H1 (cell line): ENCODE results near the gene POFUT2. TPM values are rescaled to one million over a fixed set of nuclear protein-coding genes. Genes with fewer than 3 reads are reported as not detected.

Source experiments
- CTCF ChIA-PET: fragments of 300-600 bp; sonication (Branson Sonifier 250); formaldehyde crosslinking; loops from one replicate; lab custom pipeline; 2021; ENCODE audit not compliant: partially characterized antibody; lab: Charles Lee
- POLR2A ChIA-PET: fragments of 300-600 bp; sonication (Branson Sonifier 250); formaldehyde crosslinking; loops from one replicate; lab custom pipeline; 2021; ENCODE audit warnings: inconsistent platforms; ENCODE audit not compliant: partially characterized antibody; lab: Charles Lee
- DNase-seq, 2 experiments: peaks; one replicate each; pipeline versions ENCODE4 v3.0.0 to v3.0.0-alpha.2; 2010 to 2022; ENCODE audit warnings: low spot score in 2 of 2, low read depth in 1 of 2, mixed read lengths in 1 of 2
- FAIRE-seq: peaks from 2 replicates; lab custom pipeline; 2011; peaks lifted over from hg19 to GRCh38; lab: Jason Lieb, UNC
- H2AFZ ChIP-seq: 2 replicates; pipeline ENCODE4 v1.8.1; 2012; ENCODE audit warnings: low read length, inconsistent platforms
- H2AK5ac ChIP-seq: 2 replicates; pipeline ENCODE4 v1.6.1; 2013; ENCODE audit warnings: low read depth, low read length
- H2BK120ac ChIP-seq: replicated peaks from 2 replicates; pipeline ENCODE3; 2013; ENCODE audit warnings: low read depth, low read length, inconsistent platforms
- H2BK12ac ChIP-seq: 2 replicates; pipeline ENCODE4 v1.6.1; 2013; ENCODE audit warnings: low read depth, low read length
- H2BK15ac ChIP-seq: 2 replicates; pipeline ENCODE4 v1.6.1; 2013; ENCODE audit warnings: low read length
- H2BK20ac ChIP-seq: 2 replicates; pipeline ENCODE4 v1.6.1; 2013; ENCODE audit warnings: low read length
- H2BK5ac ChIP-seq: 2 replicates; pipeline ENCODE4 v1.6.1; 2013; ENCODE audit warnings: low read depth, low read length
- H3K14ac ChIP-seq: 2 replicates; pipeline ENCODE4 v1.6.1; 2013; ENCODE audit warnings: inconsistent platforms; ENCODE audit not compliant: insufficient read length
- H3K18ac ChIP-seq: 2 replicates; pipeline ENCODE4 v1.6.1; 2013; ENCODE audit warnings: low read length; ENCODE audit errors: extremely low read depth
- H3K23ac ChIP-seq: 2 replicates; pipeline ENCODE4 v1.6.1; 2013; ENCODE audit warnings: inconsistent platforms; ENCODE audit not compliant: insufficient read length
- H3K23me2 ChIP-seq: 2 replicates; pipeline ENCODE4 v1.6.1; 2013; ENCODE audit warnings: low read depth, low read length
- H3K27ac ChIP-seq: 2 replicates; pipeline ENCODE4 v1.6.1; 2011; ENCODE audit warnings: low read depth, low read length, inconsistent platforms
- H3K27me3 ChIP-seq, 4 experiments: replicated peaks in 1 of 4; 1 replicate in 1 of 4; 2 replicates in 3 of 4; pipeline versions ENCODE4 v1.6.1 to v1.8.1; 2011 to 2013; ENCODE audit warnings: low read length in 3 of 4, mild to moderate bottlenecking in 3 of 4, inconsistent platforms in 2 of 4, mixed read lengths in 2 of 4, moderate library complexity in 1 of 4; ENCODE audit not compliant: control insufficient read depth in 3 of 4, insufficient read depth in 3 of 4; ENCODE audit errors: extremely low read depth in 1 of 4
- H3K36me3 ChIP-seq, 4 experiments: 2 replicates each; pipeline versions ENCODE4 v1.6.1 to v1.8.1; 2011 to 2013; ENCODE audit warnings: mild to moderate bottlenecking in 4 of 4, low read length in 3 of 4, moderate library complexity in 2 of 4, control low read depth in 1 of 4, inconsistent platforms in 1 of 4; ENCODE audit not compliant: insufficient read depth in 4 of 4, control insufficient read depth in 2 of 4
- H3K4ac ChIP-seq: replicated peaks from 2 replicates; pipeline ENCODE3; 2013; ENCODE audit warnings: low read length, low read depth, mixed read lengths, inconsistent platforms; ENCODE audit not compliant: insufficient read length
- H3K4me1 ChIP-seq, 4 experiments: replicated peaks in 1 of 4; 1 replicate in 1 of 4; 2 replicates in 3 of 4; pipeline versions ENCODE4 v1.6.1 to v1.8.1; 2011 to 2013; ENCODE audit warnings: low read length in 3 of 4, inconsistent platforms in 2 of 4, mixed read lengths in 1 of 4; ENCODE audit not compliant: insufficient read depth in 4 of 4, control insufficient read depth in 3 of 4
- H3K4me2 ChIP-seq, 2 experiments: 2 replicates each; pipeline versions ENCODE4 v1.6.1 to v1.8.1; 2011 to 2013; ENCODE audit warnings: low read depth in 2 of 2, low read length in 2 of 2, control low read depth in 1 of 2, inconsistent platforms in 1 of 2, mild to moderate bottlenecking in 1 of 2; ENCODE audit not compliant: insufficient read depth in 1 of 2
- H3K4me3 ChIP-seq, 4 experiments: fragments of 200-600, 300-600 bp in 1 of 4; sonication (generic), shearing (Covaris generic), sonication (Bioruptor Twin) in 1 of 4; 2 replicates each; pipeline versions ENCODE4 v1.5.1 to v1.8.1; 2011 to 2016; ENCODE audit warnings: low read length in 4 of 4, low read depth in 3 of 4, control low read depth in 2 of 4, inconsistent platforms in 2 of 4, mild to moderate bottlenecking in 2 of 4, mixed read lengths in 1 of 4, moderate library complexity in 1 of 4; ENCODE audit not compliant: insufficient read depth in 2 of 4; ENCODE audit errors: extremely low read depth in 1 of 4
- H3K56ac ChIP-seq: replicated peaks from 2 replicates; pipeline ENCODE3; 2013; ENCODE audit warnings: low read depth, mild to moderate bottlenecking, mixed read lengths, low read length, inconsistent platforms; ENCODE audit not compliant: insufficient read length
- H3K79me1 ChIP-seq: 2 replicates; pipeline ENCODE4 v1.6.1; 2013; ENCODE audit warnings: low read depth, low read length, control low read depth
- H3K79me2 ChIP-seq, 2 experiments: 2 replicates each; pipeline versions ENCODE4 v1.6.1 to v1.8.1; 2012 to 2013; ENCODE audit warnings: low read length in 2 of 2, mild to moderate bottlenecking in 2 of 2, inconsistent platforms in 1 of 2; ENCODE audit not compliant: insufficient read depth in 2 of 2, control insufficient read depth in 1 of 2
- H3K9ac ChIP-seq, 4 experiments: replicated peaks in 1 of 4; 1 replicate in 1 of 4; 2 replicates in 3 of 4; pipeline versions ENCODE4 v1.6.1 to v1.8.1; 2011 to 2013; ENCODE audit warnings: low read depth in 3 of 4, low read length in 3 of 4, control low read depth in 2 of 4, mild to moderate bottlenecking in 2 of 4, moderate library complexity in 2 of 4, inconsistent platforms in 1 of 4; ENCODE audit errors: extremely low read depth in 1 of 4
- H3K9me3 ChIP-seq, 2 experiments: 2 replicates each; pipeline versions ENCODE4 v1.6.1 to v1.8.1; 2012 to 2013; ENCODE audit warnings: mild to moderate bottlenecking in 2 of 2, moderate library complexity in 2 of 2, control low read depth in 1 of 2, inconsistent platforms in 1 of 2, low read depth in 1 of 2, low read length in 1 of 2, mixed read lengths in 1 of 2; ENCODE audit not compliant: insufficient read depth in 2 of 2
- H4K20me1 ChIP-seq, 2 experiments: replicated peaks in 1 of 2; 2 replicates each; pipeline versions ENCODE3 to v1.8.1; 2011 to 2013; ENCODE audit warnings: inconsistent platforms in 2 of 2, low read length in 2 of 2, mild to moderate bottlenecking in 1 of 2; ENCODE audit not compliant: insufficient read depth in 2 of 2, control insufficient read depth in 1 of 2
- H4K5ac ChIP-seq: 2 replicates; pipeline ENCODE4 v1.6.1; 2013; ENCODE audit warnings: low read length, low read depth, mixed read lengths, inconsistent platforms; ENCODE audit not compliant: insufficient read length
- H4K8ac ChIP-seq: 2 replicates; pipeline ENCODE4 v1.8.0; 2013; ENCODE audit warnings: mild to moderate bottlenecking, moderate library complexity, low read length, inconsistent platforms; ENCODE audit not compliant: insufficient read depth; ENCODE audit errors: extremely low read depth
- H4K91ac ChIP-seq: replicated peaks from 2 replicates; pipeline ENCODE3; 2013; ENCODE audit warnings: low read length, mixed read lengths, inconsistent platforms; ENCODE audit not compliant: insufficient read length
- BRCA1 ChIP-seq: IDR thresholded peaks from 2 replicates; pipeline ENCODE4 v1.6.1; 2012; ENCODE audit warnings: low read depth, low read length, improper control_type of control experiment
- E2F6 ChIP-seq: IDR thresholded peaks from 2 replicates; pipeline ENCODE4 v1.6.1; 2012; ENCODE audit warnings: inconsistent platforms
- MAFK ChIP-seq: IDR thresholded peaks from 2 replicates; pipeline ENCODE4 v1.6.1; 2012; ENCODE audit warnings: low read depth, mild to moderate bottlenecking, improper control_type of control experiment, low read length
- WGBS, 2 experiments: shearing (Covaris generic) in 1 of 2; methylation state at CpG; one replicate each; pipeline versions ENCODE4 v1.1.6 to v1.1.7; 2013 to 2015; ENCODE audit warnings: low lambda C conversion rate in 2 of 2, mixed read lengths in 2 of 2, inconsistent platforms in 1 of 2, low coverage in 1 of 2, missing lambda C conversion rate in 1 of 2; ENCODE audit not compliant: insufficient replicate concordance in 2 of 2, insufficient coverage in 1 of 2, insufficient read length in 1 of 2; ENCODE audit errors: extremely low coverage in 1 of 2, missing lambda C conversion rate in 1 of 2; 5-methylcytosine and 5-hydroxymethylcytosine counted together
- polyA plus RNA-seq, 7 experiments: library from polyadenylated mRNA; depleted of rRNA in 3 of 7; stranded (reverse) in 5 of 7; unstranded in 2 of 7; fragments of >200 nt in 5 of 7; fragments of 200-250 nt in 2 of 7; gene quantifications; 1 replicate in 5 of 7; 2 replicates in 1 of 7; 4 replicates in 1 of 7; pipeline versions ENCODE4 v1.2.1 to v1.2.3, GENCODE V29; 2011 to 2013; ENCODE audit warnings: missing spikeins in 2 of 7, mixed read lengths in 2 of 7
- total RNA-seq: library from RNA; stranded (reverse); fragmentation: NEBNext Ultra II Directional; extraction: Animal tissue kit (Norgen Biotek cat#: 25700); gene quantifications from 2 replicates; pipeline ENCODE4 v1.2.1, GENCODE V29; 2021

POFUT2 gene
- total and polyA plus RNA-seq, 2 of the 8 experiments (the other 6 are each of a cell fraction or from before 2014, with no cell fraction given) = 13.7 to 32.1 TPM

DNA sequence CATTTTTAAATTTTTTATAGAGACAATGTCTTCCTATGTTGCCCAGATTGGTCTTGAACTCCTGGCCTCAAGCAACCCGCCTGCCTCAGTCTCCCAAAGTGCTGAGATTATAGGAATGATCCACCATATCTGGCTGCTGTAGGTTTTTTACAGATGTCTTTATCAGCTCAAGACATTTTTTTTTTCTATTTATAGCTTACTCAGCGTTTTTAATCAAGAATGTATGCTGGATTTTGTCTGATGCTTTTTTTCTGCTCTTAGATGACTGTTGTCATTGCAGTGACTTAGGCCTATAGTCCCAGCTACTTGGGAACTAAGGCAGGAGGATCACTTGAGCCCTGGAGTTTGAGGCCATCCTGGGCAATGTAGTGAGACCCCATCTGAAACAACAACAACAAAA is 72.5 kb downstream of the POFUT2 start:
- Histone ChIP-seq H2BK20ac (no peak overlapping the region), H2BK12ac (no peak overlapping the region), H3K9ac (no peak overlapping the region), H2AK5ac (no peak overlapping the region), H2AFZ (no peak overlapping the region), H3K4me1 (peaks cover 0 to 3% (median 0%) of the 10 kb centered on the region in 4 experiments; a peak in 1 of 7 replicates), H4K5ac (no peak overlapping the region), H3K36me3 (no peaks in the 10 kb centered on the region), H3K79me1 (no peaks in the 10 kb centered on the region), H2BK120ac (no peak overlapping the region), H3K4me2 (no peak overlapping the region), H3K23me2 (no peaks in the 10 kb centered on the region), H3K27me3 (no peaks in the 10 kb centered on the region), H2BK5ac (no peak overlapping the region), H3K14ac (no peak overlapping the region), H4K8ac (no peak overlapping the region), H3K4ac (no peak overlapping the region), H3K56ac (no peak overlapping the region), H3K18ac (no peak overlapping the region), H3K27ac (no peak overlapping the region), H3K9me3 (0 out of 4 replicates have a peak, but pooled peaks cover 0 to 3% of the 10 kb centered on the region in 2 experiments), H3K4me3 (no peak overlapping the region), H3K23ac (no peak overlapping the region), H4K20me1 (no peaks in the 10 kb centered on the region), H3K79me2 (no peaks in the 10 kb centered on the region), H4K91ac (no peak overlapping the region), H2BK15ac (no peak overlapping the region)
- TF ChIP-seq MAFK (peak; percentile 93), BRCA1 (no peak), E2F6 (no peak)
- DNase-seq (no peak), FAIRE-seq (no peak)
- CTCF ChIA-PET = interaction anchor here (0.9 kb wide), 1 partner anchor 94 kb away, joined by 3 read pairs; no protein-coding TSS in a partner anchor
- 89% methylated on average over 2 of the region's 2 CpGs; no CpG with 5 or more reads in 1 of the 2 experiments for WGBS, 2 experiments
- POLR2A ChIA-PET = no interaction called here

Other genes with a start within 250 kb of the POFUT2 start
- gene ADARB1, start 213.3 kb downstream of the POFUT2 start, total RNA-seq = 11.1 and 14.9 TPM in 2 replicates
- gene ADARB1, start 213.3 kb downstream of the POFUT2 start, polyA plus RNA-seq (2011; rRNA removed) = 4.6 and 4.7 TPM in 2 replicates
- gene COL18A1, start 117.3 kb upstream of the POFUT2 start, total RNA-seq = 201 and 205 TPM in 2 replicates
- 145 and 239 TPM in 2 replicates for gene COL18A1, start 117.3 kb upstream of the POFUT2 start, polyA plus RNA-seq (2011; rRNA removed)